IMR-90 (cell line): ENCODE results near the gene CUX1. TPM values are rescaled to one million over a fixed set of nuclear protein-coding genes. Genes with fewer than 3 reads are reported as not detected.

Source experiments
- ATAC-seq: fragments of 200-7000 bp; cut with Tn5 transposase; 2 replicates; pipeline ENCODE4 v1.9.1; 2020; ENCODE audit warnings: low read depth, mild to moderate bottlenecking, moderate library complexity
- BruUV-seq: library from RNA; stranded (reverse); fragments of 400-500 nt; replicated peaks from 2 replicates; lab custom pipeline; 2021; lab: Mats Ljungman, UMichigan
- CTCF ChIA-PET: fragments of 300-600 bp; formaldehyde crosslinking; extraction: SDS; loops from one replicate; lab custom pipeline; 2021; ENCODE audit warnings: antibody characterized with exemption; lab: Yijun Ruan, JAX
- POLR2A ChIA-PET: fragments of 300-600 bp; sonication (Branson Sonifier 250); formaldehyde crosslinking; loops from one replicate; lab custom pipeline; 2022; ENCODE audit warnings: antibody characterized with exemption; ENCODE audit not compliant: unreplicated experiment; lab: Charles Lee
- DNase-seq: peaks from one replicate; pipeline ENCODE4 v3.0.0; 2013
- H2AFZ ChIP-seq: replicated peaks from 2 replicates; pipeline ENCODE3; 2013; ENCODE audit warnings: low read length, mild to moderate bottlenecking; ENCODE audit not compliant: poor library complexity
- H2AK5ac ChIP-seq: 2 replicates; pipeline ENCODE4 v1.6.1; 2013; ENCODE audit warnings: low read depth, low read length, inconsistent platforms
- H2AK9ac ChIP-seq: replicated peaks from 2 replicates; pipeline ENCODE3; 2013; ENCODE audit warnings: mild to moderate bottlenecking, low read depth, low read length, moderate library complexity; ENCODE audit not compliant: poor library complexity
- H2BK120ac ChIP-seq: 2 replicates; pipeline ENCODE4 v1.6.1; 2013; ENCODE audit warnings: low read depth, low read length, inconsistent platforms
- H2BK15ac ChIP-seq: 3 replicates; pipeline ENCODE4 v1.6.1; 2013; ENCODE audit warnings: low read depth, low read length, inconsistent platforms
- H2BK20ac ChIP-seq: 2 replicates; pipeline ENCODE4 v1.6.1; 2013; ENCODE audit warnings: low read depth, mild to moderate bottlenecking, inconsistent platforms, low read length, moderate library complexity
- H2BK5ac ChIP-seq: 2 replicates; pipeline ENCODE4 v1.6.1; 2013; ENCODE audit warnings: mild to moderate bottlenecking, low read depth, low read length, inconsistent platforms; ENCODE audit not compliant: poor library complexity, severe bottlenecking
- H3K14ac ChIP-seq: replicated peaks from 2 replicates; pipeline ENCODE4 v1.6.1; 2013; ENCODE audit warnings: low read depth, low read length, inconsistent platforms
- H3K18ac ChIP-seq: 2 replicates; pipeline ENCODE4 v1.6.1; 2013; ENCODE audit warnings: low read depth, low read length, control low read depth
- H3K23ac ChIP-seq: 2 replicates; pipeline ENCODE4 v1.6.1; 2013; ENCODE audit warnings: low read depth, low read length, inconsistent platforms
- H3K27ac ChIP-seq: 2 replicates; pipeline ENCODE4 v1.5.1; 2013; ENCODE audit warnings: mild to moderate bottlenecking, control low read depth, low read length; ENCODE audit not compliant: insufficient read depth
- H3K27me3 ChIP-seq: 2 replicates; pipeline ENCODE4 v1.6.1; 2013; ENCODE audit warnings: low read length; ENCODE audit not compliant: control insufficient read depth, insufficient read depth
- H3K36me3 ChIP-seq: 2 replicates; pipeline ENCODE4 v1.6.1; 2013; ENCODE audit warnings: low read length, mixed read lengths; ENCODE audit not compliant: control insufficient read depth, insufficient read depth
- H3K4ac ChIP-seq: 2 replicates; pipeline ENCODE4 v1.6.1; 2013; ENCODE audit warnings: low read depth, low read length, inconsistent platforms
- H3K4me1 ChIP-seq: 2 replicates; pipeline ENCODE4 v1.6.1; 2013; ENCODE audit warnings: low read length, mixed read lengths; ENCODE audit not compliant: control insufficient read depth, insufficient read depth
- H3K4me2 ChIP-seq: 2 replicates; pipeline ENCODE4 v1.6.1; 2013; ENCODE audit warnings: low read depth, mild to moderate bottlenecking, control low read depth, low read length, moderate library complexity
- H3K4me3 ChIP-seq: 2 replicates; pipeline ENCODE4 v1.5.1; 2013; ENCODE audit warnings: low read depth, mild to moderate bottlenecking, control low read depth, low read length, moderate library complexity; ENCODE audit not compliant: insufficient read depth
- H3K56ac ChIP-seq: 2 replicates; pipeline ENCODE4 v1.6.1; 2013; ENCODE audit warnings: low read length, inconsistent platforms; ENCODE audit not compliant: insufficient read depth; ENCODE audit errors: extremely low read depth
- H3K79me1 ChIP-seq, 2 experiments: 2 replicates each; pipeline ENCODE4 v1.6.1; 2013; ENCODE audit warnings: low read length in 2 of 2, inconsistent platforms in 1 of 2, low read depth in 1 of 2
- H3K9ac ChIP-seq: 2 replicates; pipeline ENCODE4 v1.6.1; 2013; ENCODE audit warnings: low read depth, low read length, control low read depth
- H3K9me1 ChIP-seq: 2 replicates; pipeline ENCODE4 v1.6.1; 2013; ENCODE audit warnings: low read length, inconsistent platforms; ENCODE audit not compliant: insufficient read depth
- H3K9me3 ChIP-seq: 2 replicates; pipeline ENCODE4 v1.6.1; 2013; ENCODE audit warnings: low read length; ENCODE audit not compliant: control insufficient read depth, insufficient read depth
- H4K20me1 ChIP-seq: 2 replicates; pipeline ENCODE4 v1.6.1; 2013; ENCODE audit warnings: low read length, inconsistent platforms; ENCODE audit not compliant: insufficient read depth
- H4K5ac ChIP-seq: 2 replicates; pipeline ENCODE4 v1.6.1; 2013; ENCODE audit warnings: mild to moderate bottlenecking, low read depth, low read length, control low read depth
- H4K8ac ChIP-seq, 2 experiments: 2 replicates each; pipeline ENCODE4 v1.6.1; 2013; ENCODE audit warnings: low read depth in 2 of 2, low read length in 2 of 2, control low read depth in 1 of 2, inconsistent platforms in 1 of 2
- H4K91ac ChIP-seq: 2 replicates; pipeline ENCODE4 v1.6.1; 2013; ENCODE audit warnings: low read depth, low read length, inconsistent platforms; ENCODE audit not compliant: insufficient read depth
- BHLHE40 ChIP-seq: fragments of 150-350 bp; IDR thresholded peaks from 2 replicates; pipeline ENCODE4 v1.6.1; 2016; ENCODE audit warnings: mild to moderate bottlenecking, low read depth, low read length
- CEBPB ChIP-seq: IDR thresholded peaks from 2 replicates; pipeline ENCODE4 v1.6.1; 2012; ENCODE audit warnings: low read depth, low read length, improper control_type of control experiment
- CTCF ChIP-seq: conservative IDR thresholded peaks from 2 replicates; pipeline ENCODE4 v1.5.1; 2012; ENCODE audit warnings: mild to moderate bottlenecking, low read depth, low read length, improper control_type of control experiment
- ELK1 ChIP-seq: fragments of 150-350 bp; IDR thresholded peaks from 2 replicates; pipeline ENCODE4 v1.6.1; 2016; ENCODE audit warnings: low read depth, mild to moderate bottlenecking, low read length, moderate library complexity, borderline replicate concordance
- FOS ChIP-seq: fragments of 150-350 bp; IDR thresholded peaks from 2 replicates; pipeline ENCODE4 v1.6.1; 2016; ENCODE audit warnings: low read depth, low read length
- MAFK ChIP-seq: IDR thresholded peaks from 2 replicates; pipeline ENCODE4 v1.6.1; 2012; ENCODE audit warnings: low read depth, low read length, improper control_type of control experiment
- MAZ ChIP-seq: IDR thresholded peaks from 2 replicates; pipeline ENCODE4 v1.6.1; 2012; ENCODE audit warnings: low read depth, mild to moderate bottlenecking, low read length, improper control_type of control experiment, moderate library complexity, borderline replicate concordance
- NFE2L2 ChIP-seq: fragments of 150-350 bp; IDR thresholded peaks from 2 replicates; pipeline ENCODE4 v1.6.1; 2016; ENCODE audit warnings: low read depth, mild to moderate bottlenecking, low read length
- POLR2A ChIP-seq: IDR thresholded peaks from 2 replicates; pipeline ENCODE4 v1.6.1; 2012; ENCODE audit warnings: mild to moderate bottlenecking, low read depth, low read length
- RAD21 ChIP-seq: IDR thresholded peaks from 2 replicates; pipeline ENCODE4 v1.6.1; 2012; ENCODE audit warnings: low read length, improper control_type of control experiment
- RCOR1 ChIP-seq: IDR thresholded peaks from 2 replicates; pipeline ENCODE4 v1.6.1; 2012; ENCODE audit warnings: mild to moderate bottlenecking, low read length, improper control_type of control experiment; ENCODE audit not compliant: insufficient replicate concordance
- RFX5 ChIP-seq: IDR thresholded peaks from 2 replicates; pipeline ENCODE4 v1.8.0; 2012; ENCODE audit warnings: low read depth, mild to moderate bottlenecking, low read length, moderate library complexity
- SMC3 ChIP-seq: fragments of 150-350 bp; IDR thresholded peaks from 2 replicates; pipeline ENCODE4 v1.6.1; 2016; ENCODE audit warnings: low read depth, mild to moderate bottlenecking, antibody characterized with exemption, low read length, moderate library complexity
- whole genome bisulfite sequencing, 2 experiments: methylation state at CpG; one replicate each; pipeline versions ENCODE4 v1.1.5 to v1.1.7; 2013; ENCODE audit warnings: missing lambda C conversion rate in 2 of 2; ENCODE audit not compliant: insufficient read length in 1 of 2; ENCODE audit errors: extremely low coverage in 2 of 2; 5-methylcytosine and 5-hydroxymethylcytosine counted together
- dilution Hi-C: fragments of 300-500 bp; cut with HindIII; formaldehyde crosslinking; loops from one replicate; pipeline ENCODE4 v1.14.3; 2018; ENCODE audit warnings: low sequenced_read_pairs; ENCODE audit not compliant: unreplicated experiment
- in situ Hi-C: fragments of 300-500 bp; cut with MboI; formaldehyde crosslinking; loops from 3 replicates; pipeline ENCODE4 v1.14.3; 2019; ENCODE audit warnings: low sequenced_read_pairs, inconsistent platforms, mixed read lengths
- intact Hi-C: fragments of 100-400 bp; cut with micrococcal nuclease; formaldehyde crosslinking; loops from 2 replicates; pipeline ENCODE4 v1.10.0; 2022
- polyA plus RNA-seq, 3 experiments: library from polyadenylated mRNA; depleted of rRNA; stranded (reverse); fragments of >200 nt; gene quantifications; 2 replicates each; pipeline ENCODE4 v1.2.3, GENCODE V29; 2012; ENCODE audit warnings: low replicate concordance in 1 of 3
- total RNA-seq: library from RNA; depleted of rRNA; stranded (reverse); fragments of >200 nt; gene quantifications from 2 replicates; pipeline ENCODE4 v1.2.3, GENCODE V29; 2012

CUX1 gene
- total and polyA plus RNA-seq, 2 of the 4 experiments (the other 2 are of a cell fraction) = 19.7 to 46.4 TPM

- dilution Hi-C loops = no loop called here
These were observed 135.2 kb downstream of the CUX1 start for GRCh38 chr7:101952355-101953247.

More at GRCh38 chr7:101952355-101953247, 135.2 kb downstream of the CUX1 start:
- H2AK9ac ChIP-seq = peak overlapping the region; percentile 70
- H3K9ac ChIP-seq = 0 out of 2 replicates have a peak overlapping the region, but pooled peaks have one; percentile 26
- 99% methylated on average over 11 of the region's 29 CpGs; no CpG with 5 or more reads in 1 of the 2 experiments for WGBS, 2 experiments
- H3K36me3 ChIP-seq = no peaks in the 10 kb centered on the region
- in situ Hi-C loops (no loop called here), intact Hi-C loops (loop anchor here (5.0 to 10.0 kb wide), 2 partner anchors 135 to 268 kb away; partner anchors contain the start of gene CUX1)
- peaks cover 20% of the 10 kb centered on the region for H3K4me1 ChIP-seq
- H3K27ac ChIP-seq = peak overlapping the region; percentile 86
- peaks cover 17% of the 10 kb centered on the region for H3K9me1 ChIP-seq
- peak overlapping the region; percentile 97 for H3K18ac ChIP-seq
- H2BK15ac ChIP-seq = peak overlapping the region; percentile 97; the same call in 2 of the 3 replicates
- H3K27me3 ChIP-seq = no peaks in the 10 kb centered on the region
- BruUV-seq = no TSS peak
- CTCF ChIA-PET = no interaction called here
- H3K56ac ChIP-seq = 0 out of 2 replicates have a peak overlapping the region, but pooled peaks have one; percentile 16
- POLR2A ChIA-PET = no interaction called here
- no peaks in the 10 kb centered on the region; the same call in 1 of the 2 replicates for H4K20me1 ChIP-seq
- peak overlapping the region; percentile 82 for H3K23ac ChIP-seq
- H3K79me1 ChIP-seq = peaks cover 38 to 79% of the 10 kb centered on the region in 2 experiments
- H3K4me2 ChIP-seq = peak overlapping the region; percentile 10; the same call in 1 of the 2 replicates
- peak overlapping the region; percentile 83 to 92 for H4K8ac ChIP-seq
- ATAC-seq = peak; percentile 51
- H2AK5ac ChIP-seq = peak overlapping the region; percentile 99
- TF ChIP-seq CTCF = no peak
- peak; percentile 11; the same call in 1 of the 2 replicates for TF ChIP-seq SMC3
- TF ChIP-seq FOS = peak; percentile 98
- TF ChIP-seq RCOR1 = no peak
- no peak for TF ChIP-seq MAFK
- TF ChIP-seq MAZ = no peak
- TF ChIP-seq CEBPB = 0 out of 2 replicates have a peak, but pooled peaks have one; percentile 21
- no peak for TF ChIP-seq ELK1
- TF ChIP-seq POLR2A = no peak
- TF ChIP-seq RAD21 = no peak; the same call in 1 of the 2 replicates
- TF ChIP-seq RFX5 = no peak
- TF ChIP-seq NFE2L2 = no peak
- peak; percentile 56 for TF ChIP-seq BHLHE40
- H3K9me3 ChIP-seq = no peaks in the 10 kb centered on the region
- H3K14ac ChIP-seq = peak overlapping the region; percentile 95
- H4K5ac ChIP-seq = peak overlapping the region; percentile 96
- H2BK120ac ChIP-seq = peak overlapping the region; percentile 96
- peak overlapping the region; percentile 95 for H2BK20ac ChIP-seq
- peak; percentile 93 for DNase-seq
- no peak overlapping the region for H3K4me3 ChIP-seq
- H4K91ac ChIP-seq = peak overlapping the region; percentile 95
- H3K4ac ChIP-seq = peak overlapping the region; percentile 99
- H2AFZ ChIP-seq = peak overlapping the region; percentile 82
- peak overlapping the region; percentile 94 for H2BK5ac ChIP-seq
